Karpas-422 (cell line): Measurements from ENCODE around the gene TNS3. TPM values are rescaled to one million over a fixed set of nuclear protein-coding genes. Genes with fewer than 3 reads are reported as not detected.

Experiments used
- DNase-seq: peaks from one replicate; pipeline ENCODE4 v3.0.0-alpha.2; 2015
- H2AFZ ChIP-seq: fragments of 200-600 bp; sonication (generic); 2 replicates; pipeline ENCODE4 v1.6.1; 2014; ENCODE audit warnings: antibody characterized with exemption, low read length, mixed read lengths
- H3K27ac ChIP-seq: fragments of 200-600 bp; sonication (generic); 2 replicates; pipeline ENCODE4 v1.5.1; 2014; ENCODE audit warnings: mild to moderate bottlenecking, low read length, moderate library complexity
- H3K27me3 ChIP-seq: fragments of 200-600 bp; sonication (generic); 2 replicates; pipeline ENCODE4 v1.6.1; 2014; ENCODE audit warnings: low read length, mixed read lengths
- H3K36me3 ChIP-seq: fragments of 200-600 bp; sonication (generic); 2 replicates; pipeline ENCODE4 v1.6.1; 2014; ENCODE audit warnings: low read length, mixed read lengths; ENCODE audit not compliant: insufficient read depth
- H3K4me1 ChIP-seq: fragments of 200-600 bp; sonication (generic); 2 replicates; pipeline ENCODE4 v1.6.1; 2014; ENCODE audit warnings: mild to moderate bottlenecking, low read length, mixed read lengths
- H3K4me2 ChIP-seq: fragments of 200-600 bp; sonication (generic); 2 replicates; pipeline ENCODE4 v1.6.1; 2014; ENCODE audit warnings: low read length, low read depth, mild to moderate bottlenecking; ENCODE audit not compliant: poor library complexity, severe bottlenecking
- H3K4me3 ChIP-seq: fragments of 200-600 bp; sonication (generic); 2 replicates; pipeline ENCODE4 v1.5.1; 2014; ENCODE audit warnings: mild to moderate bottlenecking, antibody characterized with exemption, low read length, mixed read lengths
- H3K79me2 ChIP-seq: fragments of 200-600 bp; sonication (generic); 2 replicates; pipeline ENCODE4 v1.6.1; 2014; ENCODE audit warnings: mild to moderate bottlenecking, low read length, mixed read lengths
- H3K9ac ChIP-seq: fragments of 200-600 bp; sonication (generic); 2 replicates; pipeline ENCODE4 v1.6.0; 2014; ENCODE audit warnings: low read length
- H3K9me2 ChIP-seq: fragments of 200-600 bp; sonication (generic), shearing (Covaris generic); replicated peaks from 2 replicates; pipeline ENCODE4 v1.6.0; 2014; ENCODE audit warnings: mild to moderate bottlenecking, low read length, moderate library complexity; ENCODE audit not compliant: insufficient read depth
- H3K9me3 ChIP-seq: fragments of 300-700, 200-600 bp; sonication (generic); 2 replicates; pipeline ENCODE4 v1.6.1; 2014; ENCODE audit warnings: low read length, mixed read lengths
- H4K20me1 ChIP-seq: fragments of 200-600 bp; sonication (generic); 2 replicates; pipeline ENCODE4 v1.6.1; 2014; ENCODE audit warnings: mild to moderate bottlenecking, antibody characterized with exemption, low read length, low read depth; ENCODE audit not compliant: insufficient read depth
- total RNA-seq: library from RNA; depleted of rRNA; stranded (reverse); fragments of >200 nt; shearing (Covaris generic); gene quantifications from 2 replicates; pipeline ENCODE4 v1.2.3, GENCODE V29; 2014; ENCODE audit warnings: low replicate concordance

Gene TNS3
- total RNA-seq, 1 experiment from 2014 or later = 56.6 TPM

DNA sequence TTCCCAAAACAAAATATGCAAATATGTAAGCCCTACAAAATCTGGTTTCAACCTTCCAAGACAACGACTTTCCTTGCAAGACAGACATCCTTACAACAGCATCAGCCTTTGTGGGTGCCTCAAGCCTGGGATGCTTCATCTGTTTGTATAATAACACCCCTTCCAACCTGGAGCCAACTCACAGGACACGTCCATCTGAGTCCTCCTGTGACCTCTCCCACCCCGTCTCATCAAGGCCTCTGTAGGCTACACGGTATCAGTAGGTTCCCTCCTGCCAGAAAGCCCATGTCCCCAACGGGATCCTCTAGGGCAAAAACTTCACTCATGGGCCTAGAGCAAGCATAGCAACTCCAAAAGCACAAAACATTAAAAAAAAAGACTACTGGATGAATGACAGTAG is 173.2 kb downstream of the TNS3 start:
- Histone ChIP-seq H3K27ac (no peak overlapping the region), H3K4me2 (no peak overlapping the region), H3K27me3 (no peaks in the 10 kb centered on the region), H3K9ac (no peak overlapping the region), H2AFZ (no peak overlapping the region), H3K9me3 (no peaks in the 10 kb centered on the region), H3K4me3 (no peak overlapping the region), H3K79me2 (0 out of 2 replicates have a peak, but pooled peaks cover 3% of the 10 kb centered on the region), H3K4me1 (no peaks in the 10 kb centered on the region), H3K36me3 (no peaks in the 10 kb centered on the region), H4K20me1 (no peaks in the 10 kb centered on the region), H3K9me2 (no peaks in the 10 kb centered on the region)
- DNase-seq = no peak

DNA sequence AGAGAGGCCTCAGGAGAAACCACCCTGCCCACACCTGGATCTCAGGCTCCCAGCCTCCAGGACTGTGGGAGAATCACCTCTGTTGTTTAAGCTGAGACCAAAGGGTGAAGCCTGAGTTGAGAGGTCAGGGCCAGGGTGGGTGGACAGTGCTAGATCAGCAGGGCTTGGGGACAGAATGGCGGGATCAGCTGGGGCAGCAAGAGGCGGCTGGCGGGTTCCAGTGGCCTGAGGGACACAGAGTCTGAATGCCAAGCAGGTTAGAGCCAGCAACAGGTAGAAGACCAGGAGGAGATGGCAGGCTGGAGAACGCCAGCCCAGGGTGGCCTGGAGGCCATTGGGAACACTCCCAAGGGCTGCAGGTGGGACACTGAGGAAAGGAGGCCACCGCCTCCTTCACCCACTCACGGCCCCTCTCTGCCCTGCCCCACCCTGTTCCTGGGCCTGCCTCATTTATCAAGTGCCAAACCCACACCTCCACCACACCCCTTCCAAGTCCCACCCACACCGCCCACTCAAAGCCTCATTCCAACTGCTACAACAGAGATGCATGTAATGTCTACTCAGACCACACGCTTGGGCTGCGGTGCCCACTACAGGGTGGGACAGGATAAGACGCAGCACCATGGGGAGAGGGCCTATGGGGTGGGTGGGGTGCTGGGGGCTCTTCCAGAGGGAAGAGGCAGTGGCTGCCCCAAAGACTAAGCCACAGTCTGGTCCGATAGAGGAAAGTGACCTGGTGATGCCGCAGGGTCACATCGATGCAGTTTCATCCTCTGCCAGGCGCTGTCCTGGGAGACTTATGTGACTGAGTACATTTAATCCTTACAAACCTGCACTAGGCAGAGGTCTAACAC is 173.9 kb downstream of the TNS3 start:
- DNase-seq = no peak
- H3K27ac ChIP-seq = no peak overlapping the region
- 0 out of 2 replicates have a peak, but pooled peaks cover 3% of the 10 kb centered on the region for H3K79me2 ChIP-seq
- no peaks in the 10 kb centered on the region for H3K9me2 ChIP-seq
- no peaks in the 10 kb centered on the region for H3K36me3 ChIP-seq
- H4K20me1 ChIP-seq = no peaks in the 10 kb centered on the region
- no peak overlapping the region for H3K4me3 ChIP-seq
- H3K4me2 ChIP-seq = no peak overlapping the region
- no peaks in the 10 kb centered on the region for H3K9me3 ChIP-seq
- H3K9ac ChIP-seq = no peak overlapping the region
- no peaks in the 10 kb centered on the region for H3K27me3 ChIP-seq
- no peaks in the 10 kb centered on the region for H3K4me1 ChIP-seq
- no peak overlapping the region for H2AFZ ChIP-seq

DNA sequence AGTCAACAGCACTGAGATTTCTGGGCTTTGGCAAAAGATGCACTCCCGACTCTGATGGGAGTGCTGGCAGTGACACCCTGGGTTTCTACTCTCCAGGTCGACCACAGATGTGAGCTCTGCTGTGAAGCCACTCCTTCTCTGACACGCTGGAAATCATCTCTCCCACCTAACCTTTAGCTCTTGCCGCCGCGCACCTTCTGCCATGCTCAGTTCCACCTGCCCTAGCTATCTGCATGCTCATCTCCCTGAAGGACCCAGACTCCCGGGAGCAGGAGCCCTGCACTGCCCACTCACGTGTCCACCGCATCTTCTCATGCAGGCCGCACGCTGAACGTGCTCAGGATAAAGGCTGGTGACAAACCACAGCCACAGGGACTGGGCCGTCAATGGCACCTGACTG is 174.8 kb downstream of the TNS3 start:
- DNase-seq = no peak
- Histone ChIP-seq H3K36me3 (no peaks in the 10 kb centered on the region), H3K4me1 (no peaks in the 10 kb centered on the region), H2AFZ (no peak overlapping the region), H3K9me2 (no peaks in the 10 kb centered on the region), H3K4me3 (no peak overlapping the region), H3K9me3 (no peaks in the 10 kb centered on the region), H3K4me2 (no peak overlapping the region), H3K27ac (no peak overlapping the region), H3K9ac (no peak overlapping the region), H3K27me3 (no peaks in the 10 kb centered on the region), H4K20me1 (no peaks in the 10 kb centered on the region), H3K79me2 (0 out of 2 replicates have a peak, but pooled peaks cover 3% of the 10 kb centered on the region)

DNA sequence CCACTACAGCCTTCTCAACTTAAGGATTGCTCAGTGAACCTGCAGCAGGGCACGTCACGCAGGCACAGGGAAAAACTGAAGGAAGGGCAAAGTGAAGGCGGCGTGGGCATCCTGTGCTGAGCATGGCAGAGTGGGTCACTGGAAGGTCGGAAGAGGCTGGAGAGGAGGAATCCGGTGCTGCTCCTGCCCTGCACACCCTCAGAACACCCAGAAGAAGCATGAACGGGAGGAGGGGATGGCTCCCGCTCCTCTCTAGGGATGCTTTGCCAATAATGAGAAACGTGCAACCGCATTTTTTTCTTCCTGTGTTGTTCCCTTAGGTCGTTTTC is 175.1 kb downstream of the TNS3 start:
- Histone ChIP-seq H3K79me2 (0 out of 2 replicates have a peak, but pooled peaks cover 3% of the 10 kb centered on the region), H3K27me3 (no peaks in the 10 kb centered on the region), H2AFZ (no peak overlapping the region), H3K4me2 (no peak overlapping the region), H3K9me3 (no peaks in the 10 kb centered on the region), H3K4me3 (no peak overlapping the region), H3K36me3 (no peaks in the 10 kb centered on the region), H4K20me1 (no peaks in the 10 kb centered on the region), H3K9ac (no peak overlapping the region), H3K27ac (no peak overlapping the region), H3K9me2 (no peaks in the 10 kb centered on the region), H3K4me1 (no peaks in the 10 kb centered on the region)
- DNase-seq = no peak

DNA sequence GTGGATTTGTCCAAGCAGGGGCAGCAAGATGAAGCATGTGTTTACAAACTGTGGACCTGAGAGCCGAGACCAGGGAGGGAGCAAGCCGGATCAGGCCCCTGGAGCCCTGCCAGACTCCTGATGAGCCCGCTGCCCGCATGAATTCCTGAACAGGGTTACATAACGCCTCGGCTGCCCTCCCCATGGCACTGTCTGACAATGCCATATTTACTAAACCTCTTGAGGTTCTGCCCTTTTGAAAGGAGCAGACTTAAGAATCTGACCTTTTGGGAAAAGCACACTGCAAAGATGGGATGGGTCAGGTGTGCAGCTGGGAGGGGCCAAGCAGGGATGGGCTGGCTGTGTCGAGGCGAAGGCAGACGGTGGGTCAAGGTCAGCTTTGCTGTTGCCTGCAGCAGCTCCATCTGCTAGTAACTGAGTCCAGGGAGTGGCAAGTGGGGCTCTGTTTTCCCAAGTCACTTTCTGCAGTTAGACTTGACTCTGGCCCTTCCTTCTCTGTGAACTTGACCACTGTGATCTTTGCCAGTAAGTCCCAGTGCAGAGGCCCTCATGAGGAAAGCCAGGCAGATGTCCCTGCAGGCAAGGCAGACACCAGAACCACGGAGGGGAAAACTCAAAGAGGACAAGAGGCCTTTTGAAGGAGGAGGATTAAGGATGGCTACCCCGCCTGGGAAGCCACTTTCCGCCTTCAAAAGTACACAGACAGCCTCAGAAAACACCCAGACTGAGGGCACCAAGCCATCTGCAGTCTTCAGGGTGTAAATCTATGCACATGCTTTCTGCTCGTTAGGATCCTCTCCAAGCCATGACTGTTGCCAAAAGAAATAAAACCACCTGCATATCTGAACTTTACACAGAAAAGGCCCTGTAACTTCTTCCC is 175.8 kb downstream of the TNS3 start:
- H3K9me3 ChIP-seq = no peaks in the 10 kb centered on the region
- no peak overlapping the region for H3K4me2 ChIP-seq
- no peaks in the 10 kb centered on the region for H4K20me1 ChIP-seq

DNA sequence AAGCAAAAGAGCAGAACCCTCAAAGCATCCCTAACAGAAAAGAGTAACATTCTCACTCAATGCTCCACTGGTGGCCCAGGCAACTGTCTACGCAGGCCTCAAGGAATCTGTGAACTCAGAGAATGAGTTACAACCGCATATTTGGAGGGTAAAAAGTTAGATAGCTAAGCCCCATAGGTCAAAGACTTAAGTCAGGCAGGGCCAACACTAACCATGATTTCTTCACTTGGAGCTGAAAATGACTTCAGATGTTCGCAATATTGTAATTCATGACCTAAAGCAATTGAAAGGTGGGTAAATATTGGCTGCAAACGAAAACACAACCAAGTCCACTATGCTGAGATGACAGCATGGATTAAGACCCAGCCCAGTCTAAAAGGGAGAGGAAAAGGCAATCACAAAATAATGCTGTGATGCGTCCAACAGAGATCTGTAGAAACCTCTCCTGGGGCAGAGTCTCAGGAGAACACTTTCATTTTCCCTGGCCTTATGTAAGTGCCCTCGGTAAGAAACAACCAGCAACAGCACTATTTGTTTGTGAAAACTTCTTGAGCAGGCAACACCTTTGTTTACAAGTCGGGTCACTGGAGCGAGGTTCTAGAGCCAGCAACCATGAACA is 176.5 kb downstream of the TNS3 start:
- no peak overlapping the region for H3K27ac ChIP-seq
- no peak overlapping the region for H3K9ac ChIP-seq
- peaks cover 3% of the 10 kb centered on the region for H3K4me1 ChIP-seq
- no peaks in the 10 kb centered on the region for H3K27me3 ChIP-seq
- no peak overlapping the region for H2AFZ ChIP-seq
- DNase-seq = no peak
- no peak overlapping the region for H3K4me3 ChIP-seq
- H3K9me3 ChIP-seq = no peaks in the 10 kb centered on the region
- no peaks in the 10 kb centered on the region for H3K9me2 ChIP-seq
- H3K36me3 ChIP-seq = peaks cover 4% of the 10 kb centered on the region; the same call in 1 of the 2 replicates
- H3K4me2 ChIP-seq = no peak overlapping the region
- 0 out of 2 replicates have a peak, but pooled peaks cover 3% of the 10 kb centered on the region for H3K79me2 ChIP-seq
- H4K20me1 ChIP-seq = no peaks in the 10 kb centered on the region

More for the DNA sequence above, 175.8 kb downstream of the TNS3 start:
- H3K27me3 ChIP-seq = no peaks in the 10 kb centered on the region
- no peak overlapping the region for H2AFZ ChIP-seq
- no peak overlapping the region for H3K27ac ChIP-seq
- H3K9me2 ChIP-seq = no peaks in the 10 kb centered on the region
- H3K36me3 ChIP-seq = no peaks in the 10 kb centered on the region
- H3K4me1 ChIP-seq = no peaks in the 10 kb centered on the region
- no peak overlapping the region for H3K4me3 ChIP-seq
- H3K9ac ChIP-seq = no peak overlapping the region
- H3K79me2 ChIP-seq = 0 out of 2 replicates have a peak, but pooled peaks cover 3% of the 10 kb centered on the region
- no peak for DNase-seq

DNA sequence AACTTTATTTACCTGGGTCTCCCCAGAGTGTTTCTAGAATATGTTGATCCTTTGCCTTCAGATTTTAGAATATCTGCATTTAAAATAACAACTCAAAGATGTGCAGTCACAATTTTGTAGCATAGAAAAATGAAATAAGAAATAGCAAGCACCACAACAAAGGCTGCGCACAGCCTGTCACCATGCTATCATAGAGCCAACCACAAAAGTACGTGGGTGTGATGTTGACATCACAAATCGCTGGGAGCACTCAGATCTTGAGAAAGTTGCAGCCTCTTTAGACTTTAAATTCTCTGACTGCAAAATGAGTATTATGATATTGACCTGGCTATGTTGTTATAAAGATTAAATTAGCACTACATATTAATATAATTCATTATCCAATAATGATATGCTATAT is 177.9 kb downstream of the TNS3 start:
- Histone ChIP-seq H3K4me3 (no peak overlapping the region), H3K4me1 (peaks cover 14% of the 10 kb centered on the region), H3K79me2 (peaks cover 6% of the 10 kb centered on the region; the same call in 1 of the 2 replicates), H3K9ac (no peak overlapping the region), H3K9me3 (no peaks in the 10 kb centered on the region), H3K27me3 (no peaks in the 10 kb centered on the region), H3K9me2 (no peaks in the 10 kb centered on the region), H2AFZ (no peak overlapping the region), H3K36me3 (peaks cover 11% of the 10 kb centered on the region; the same call in 1 of the 2 replicates), H3K27ac (no peak overlapping the region), H4K20me1 (no peaks in the 10 kb centered on the region), H3K4me2 (no peak overlapping the region)
- DNase-seq = no peak
